ENCODE measurements around the gene MGAT5B. TPM values are rescaled to one million over a fixed set of nuclear protein-coding genes. Genes with fewer than 3 reads are reported as not detected.
"Not testable (repeated sequence)": the region's sequence is repeated elsewhere in the genome, so short reads cannot be mapped to it uniquely, and the experiment has no call there.

Gene MGAT5B
- total RNA-seq, 1 donor from 2014 or later = 23.7 TPM

GRCh38 chr17:76949913-76950695, 81.9 kb downstream of the MGAT5B start:
- DNase-seq = no peak

- DNase-seq = no peak
Measured at GRCh38 chr17:76951375-76951905, 83.2 kb downstream of the MGAT5B start.

GRCh38 chr17:76952402-76952801, 84.2 kb downstream of the MGAT5B start:
- DNase-seq = no peak

- no peak for DNase-seq
Measured at GRCh38 chr17:76953066-76953465, 84.9 kb downstream of the MGAT5B start.

GRCh38 chr17:76953946-76954345, 85.7 kb downstream of the MGAT5B start:
- no peak for DNase-seq

- no peak for DNase-seq
Measured at GRCh38 chr17:76955191-76955590, 87.0 kb downstream of the MGAT5B start.

GRCh38 chr17:76956846-76957540, 88.8 kb downstream of the MGAT5B start:
- DNase-seq = no peak

GRCh38 chr17:76957678-76958464, 89.7 kb downstream of the MGAT5B start:
- peak; percentile 40 for DNase-seq

- DNase-seq = no peak
Measured at GRCh38 chr17:76958974-76959373, 90.8 kb downstream of the MGAT5B start.

GRCh38 chr17:76961869-76962268, 93.7 kb downstream of the MGAT5B start:
- DNase-seq = no peak

GRCh38 chr17:76962858-76963257, 94.7 kb downstream of the MGAT5B start:
- no peak for DNase-seq

GRCh38 chr17:76966016-76966415, 97.8 kb downstream of the MGAT5B start:
- no peak for DNase-seq

GRCh38 chr17:76966486-76967181, 98.4 kb downstream of the MGAT5B start:
- DNase-seq = no peak

GRCh38 chr17:76967762-76968161, 99.6 kb downstream of the MGAT5B start:
- no peak for DNase-seq

GRCh38 chr17:76968707-76969597, 100.7 kb downstream of the MGAT5B start:
- no peak for DNase-seq

GRCh38 chr17:76969598-76970172, 101.5 kb downstream of the MGAT5B start:
- DNase-seq = no peak

- DNase-seq = not testable (repeated sequence)
Measured at GRCh38 chr17:76970228-76970627, 102.0 kb downstream of the MGAT5B start.

- DNase-seq = no peak
Measured at GRCh38 chr17:76972046-76972641, 103.9 kb downstream of the MGAT5B start.

GRCh38 chr17:76973040-76973439, 104.8 kb downstream of the MGAT5B start:
- DNase-seq = no peak

- no peak for DNase-seq
Measured at GRCh38 chr17:76974721-76975120, 106.5 kb downstream of the MGAT5B start.

All from occipital lobe (tissue), 2 donors.